22Rv1 (cell line): ENCODE data around the gene NOL9.

ENCODE experiments used
- H3K27ac ChIP-seq: fragments of 450-650 bp; 2 replicates; pipeline ENCODE4 v1.5.1; 2017
- ZFX ChIP-seq: fragments of 450-650 bp; IDR thresholded peaks from 2 replicates; pipeline ENCODE4 v1.6.1; 2017; ENCODE audit warnings: antibody characterized with exemption, borderline replicate concordance
- TF ChIP-seq, protein P1 (sequence below): fragments of 450-650 bp; IDR thresholded peaks from 2 replicates; pipeline ENCODE4 v1.5.1; 2017; ENCODE audit warnings: mild to moderate bottlenecking

Gene NOL9

GRCh38 chr1:6513320-6513801 lies 41.0 kb downstream of the NOL9 start:
- TF ChIP-seq, protein P1, sequence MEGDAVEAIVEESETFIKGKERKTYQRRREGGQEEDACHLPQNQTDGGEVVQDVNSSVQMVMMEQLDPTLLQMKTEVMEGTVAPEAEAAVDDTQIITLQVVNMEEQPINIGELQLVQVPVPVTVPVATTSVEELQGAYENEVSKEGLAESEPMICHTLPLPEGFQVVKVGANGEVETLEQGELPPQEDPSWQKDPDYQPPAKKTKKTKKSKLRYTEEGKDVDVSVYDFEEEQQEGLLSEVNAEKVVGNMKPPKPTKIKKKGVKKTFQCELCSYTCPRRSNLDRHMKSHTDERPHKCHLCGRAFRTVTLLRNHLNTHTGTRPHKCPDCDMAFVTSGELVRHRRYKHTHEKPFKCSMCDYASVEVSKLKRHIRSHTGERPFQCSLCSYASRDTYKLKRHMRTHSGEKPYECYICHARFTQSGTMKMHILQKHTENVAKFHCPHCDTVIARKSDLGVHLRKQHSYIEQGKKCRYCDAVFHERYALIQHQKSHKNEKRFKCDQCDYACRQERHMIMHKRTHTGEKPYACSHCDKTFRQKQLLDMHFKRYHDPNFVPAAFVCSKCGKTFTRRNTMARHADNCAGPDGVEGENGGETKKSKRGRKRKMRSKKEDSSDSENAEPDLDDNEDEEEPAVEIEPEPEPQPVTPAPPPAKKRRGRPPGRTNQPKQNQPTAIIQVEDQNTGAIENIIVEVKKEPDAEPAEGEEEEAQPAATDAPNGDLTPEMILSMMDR, result no peak
- no peak for TF ChIP-seq ZFX
- H3K27ac ChIP-seq, result no peak overlapping the region

GRCh38 chr1:6512908-6513280 lies 41.4 kb downstream of the NOL9 start:
- no peak for TF ChIP-seq ZFX
- TF ChIP-seq, protein P1, result no peak
- H3K27ac ChIP-seq, result no peak overlapping the region

DNA sequence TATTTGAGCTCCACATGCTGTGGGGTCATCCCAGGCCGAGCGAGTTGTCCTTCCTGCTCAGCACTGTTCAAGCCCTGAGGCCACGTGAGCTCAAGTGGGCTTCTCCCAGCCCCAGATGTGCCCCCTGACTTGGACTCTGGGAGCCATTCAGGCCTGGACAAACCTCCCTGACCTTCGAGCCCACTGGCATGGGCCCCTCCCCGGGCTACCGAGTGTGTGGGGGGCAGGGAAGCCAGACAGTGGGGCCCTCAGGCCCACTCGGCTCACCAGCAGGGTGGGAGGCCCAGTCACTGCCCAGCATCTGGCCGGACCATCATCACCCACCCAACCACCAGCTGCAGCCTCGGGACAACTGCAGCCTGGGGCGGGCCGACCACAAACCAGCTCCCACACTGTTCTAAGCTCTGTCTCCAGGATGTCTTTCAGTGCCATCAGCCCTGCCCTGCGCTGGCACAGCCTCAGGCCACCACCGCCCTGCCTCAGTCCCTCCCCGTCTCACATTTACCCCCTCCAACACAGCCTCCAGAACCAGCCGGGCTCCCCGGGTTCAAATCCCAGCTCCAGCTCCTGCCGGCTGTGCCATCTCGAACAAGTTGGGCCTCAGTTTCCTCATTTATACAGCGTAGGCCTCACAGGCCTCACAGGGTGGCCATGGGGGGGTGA lies 41.9 kb downstream of the NOL9 start:
- TF ChIP-seq, protein P1, result no peak
- no peak for TF ChIP-seq ZFX
- no peak overlapping the region for H3K27ac ChIP-seq

- no peak for TF ChIP-seq ZFX
- TF ChIP-seq, protein P1, result no peak
- H3K27ac ChIP-seq, result no peak overlapping the region
These were observed 42.6 kb downstream of the NOL9 start for GRCh38 chr1:6511561-6512244.

GRCh38 chr1:6511056-6511455 lies 43.3 kb downstream of the NOL9 start:
- TF ChIP-seq, protein P1, result no peak
- TF ChIP-seq ZFX, result no peak
- no peak overlapping the region for H3K27ac ChIP-seq

DNA sequence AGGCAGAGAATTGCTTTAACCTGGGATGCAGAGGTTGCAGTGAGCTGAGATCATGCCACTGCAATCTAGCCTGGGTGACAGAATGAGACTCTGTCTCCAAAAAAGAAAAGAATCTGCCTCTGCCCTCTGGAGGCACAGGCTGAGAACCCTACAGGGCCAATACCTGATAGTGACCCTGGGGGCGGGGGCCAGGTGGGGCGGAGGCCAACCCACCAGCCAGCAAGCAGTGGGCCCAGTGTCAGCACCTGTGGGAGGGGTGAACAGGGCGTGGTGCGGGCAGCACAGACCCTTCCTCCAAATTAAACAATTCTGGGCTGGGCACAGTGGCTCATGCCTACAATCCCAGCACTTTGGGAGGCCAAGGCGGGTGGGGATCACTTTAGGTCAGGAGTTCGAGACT lies 43.8 kb downstream of the NOL9 start:
- H3K27ac ChIP-seq, result no peak overlapping the region

More for the DNA sequence above, 43.8 kb downstream of the NOL9 start:
- TF ChIP-seq, protein P1, result no peak
- no peak for TF ChIP-seq ZFX
